ENCODE results near the gene FAT2.

Gene FAT2, protein sequence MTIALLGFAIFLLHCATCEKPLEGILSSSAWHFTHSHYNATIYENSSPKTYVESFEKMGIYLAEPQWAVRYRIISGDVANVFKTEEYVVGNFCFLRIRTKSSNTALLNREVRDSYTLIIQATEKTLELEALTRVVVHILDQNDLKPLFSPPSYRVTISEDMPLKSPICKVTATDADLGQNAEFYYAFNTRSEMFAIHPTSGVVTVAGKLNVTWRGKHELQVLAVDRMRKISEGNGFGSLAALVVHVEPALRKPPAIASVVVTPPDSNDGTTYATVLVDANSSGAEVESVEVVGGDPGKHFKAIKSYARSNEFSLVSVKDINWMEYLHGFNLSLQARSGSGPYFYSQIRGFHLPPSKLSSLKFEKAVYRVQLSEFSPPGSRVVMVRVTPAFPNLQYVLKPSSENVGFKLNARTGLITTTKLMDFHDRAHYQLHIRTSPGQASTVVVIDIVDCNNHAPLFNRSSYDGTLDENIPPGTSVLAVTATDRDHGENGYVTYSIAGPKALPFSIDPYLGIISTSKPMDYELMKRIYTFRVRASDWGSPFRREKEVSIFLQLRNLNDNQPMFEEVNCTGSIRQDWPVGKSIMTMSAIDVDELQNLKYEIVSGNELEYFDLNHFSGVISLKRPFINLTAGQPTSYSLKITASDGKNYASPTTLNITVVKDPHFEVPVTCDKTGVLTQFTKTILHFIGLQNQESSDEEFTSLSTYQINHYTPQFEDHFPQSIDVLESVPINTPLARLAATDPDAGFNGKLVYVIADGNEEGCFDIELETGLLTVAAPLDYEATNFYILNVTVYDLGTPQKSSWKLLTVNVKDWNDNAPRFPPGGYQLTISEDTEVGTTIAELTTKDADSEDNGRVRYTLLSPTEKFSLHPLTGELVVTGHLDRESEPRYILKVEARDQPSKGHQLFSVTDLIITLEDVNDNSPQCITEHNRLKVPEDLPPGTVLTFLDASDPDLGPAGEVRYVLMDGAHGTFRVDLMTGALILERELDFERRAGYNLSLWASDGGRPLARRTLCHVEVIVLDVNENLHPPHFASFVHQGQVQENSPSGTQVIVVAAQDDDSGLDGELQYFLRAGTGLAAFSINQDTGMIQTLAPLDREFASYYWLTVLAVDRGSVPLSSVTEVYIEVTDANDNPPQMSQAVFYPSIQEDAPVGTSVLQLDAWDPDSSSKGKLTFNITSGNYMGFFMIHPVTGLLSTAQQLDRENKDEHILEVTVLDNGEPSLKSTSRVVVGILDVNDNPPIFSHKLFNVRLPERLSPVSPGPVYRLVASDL (N-terminal part only)

DNA sequence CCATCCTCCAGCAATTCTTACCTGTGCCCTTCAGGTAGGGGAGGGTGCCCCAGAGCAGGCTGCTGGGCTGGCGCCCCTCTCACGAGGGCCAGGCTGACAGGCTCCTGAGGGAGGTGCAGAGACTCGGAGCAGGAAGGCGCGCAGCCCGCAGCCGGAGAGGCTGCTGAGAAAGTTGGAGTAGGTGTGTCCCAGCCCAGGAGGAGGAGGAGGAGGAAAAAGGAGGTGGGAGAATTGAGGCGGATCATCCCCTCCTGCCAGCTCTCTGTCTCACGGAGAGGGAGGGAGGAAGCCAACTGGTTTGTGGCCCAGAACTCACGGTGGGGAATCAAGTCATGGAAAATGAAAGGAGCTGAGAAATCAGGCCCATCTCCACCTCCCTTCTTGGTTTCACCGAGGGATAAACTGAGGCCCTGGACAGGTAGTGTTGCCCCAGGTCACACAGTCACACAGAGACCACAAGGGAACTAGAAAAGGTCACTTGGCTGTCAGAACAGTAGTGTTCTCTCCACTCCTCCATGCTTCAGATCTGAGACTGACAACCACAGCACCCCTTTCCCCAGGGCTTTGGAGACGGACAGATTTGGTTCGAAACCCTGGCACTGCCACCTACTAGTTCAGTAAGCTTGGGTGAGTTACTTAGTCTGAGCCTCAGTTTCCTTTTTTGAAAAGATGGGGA, at the start of gene FAT2:
Gene FAT2 (minus strand): TSS at position 188 of the 676 bp plus-strand sequence. CDS start 22,400 bp downstream, outside the sequence.
- Mint-ChIP-seq H3K9me3 (ENCODE audit: low read depth) (no peaks in the 10 kb centered on the region), H3K36me3 (no peaks in the 10 kb centered on the region), H3K4me1 (ENCODE audit: low read depth) (no peaks in the 10 kb centered on the region), H3K27ac (no peak within 1 kb of the TSS), H3K4me3 (no peak within 1 kb of the TSS), H3K27me3 (peaks cover 2% of the 10 kb centered on the region)

DNA sequence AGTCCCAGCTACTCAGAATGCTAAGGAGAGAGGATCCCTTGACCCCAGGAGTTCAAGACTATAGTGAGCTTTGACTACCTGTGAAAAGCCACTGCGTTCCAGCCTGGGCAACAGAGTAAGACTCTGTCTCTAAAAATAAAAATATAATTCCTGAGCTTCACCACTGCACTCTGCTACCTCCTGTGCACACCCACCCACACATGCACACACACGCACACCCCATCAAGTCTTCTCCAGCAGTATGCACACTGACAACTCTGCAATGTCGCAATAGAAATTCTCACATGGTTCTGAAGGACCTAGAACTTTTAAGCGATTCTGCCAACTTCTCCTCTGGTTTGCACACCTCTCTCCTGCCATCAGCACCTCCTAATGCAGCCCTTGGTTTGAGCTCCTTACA, 47.5 kb upstream of the FAT2 start:
- no peak overlapping the region for H3K4me3 Mint-ChIP-seq
- H3K27ac Mint-ChIP-seq, result no peak overlapping the region
- no peaks in the 10 kb centered on the region for H3K36me3 Mint-ChIP-seq
- no peaks in the 10 kb centered on the region for H3K9me3 Mint-ChIP-seq (ENCODE audit: low read depth)
- H3K4me1 Mint-ChIP-seq (ENCODE audit: low read depth), result peaks cover 11% of the 10 kb centered on the region
- peaks cover 2% of the 10 kb centered on the region for H3K27me3 Mint-ChIP-seq

DNA sequence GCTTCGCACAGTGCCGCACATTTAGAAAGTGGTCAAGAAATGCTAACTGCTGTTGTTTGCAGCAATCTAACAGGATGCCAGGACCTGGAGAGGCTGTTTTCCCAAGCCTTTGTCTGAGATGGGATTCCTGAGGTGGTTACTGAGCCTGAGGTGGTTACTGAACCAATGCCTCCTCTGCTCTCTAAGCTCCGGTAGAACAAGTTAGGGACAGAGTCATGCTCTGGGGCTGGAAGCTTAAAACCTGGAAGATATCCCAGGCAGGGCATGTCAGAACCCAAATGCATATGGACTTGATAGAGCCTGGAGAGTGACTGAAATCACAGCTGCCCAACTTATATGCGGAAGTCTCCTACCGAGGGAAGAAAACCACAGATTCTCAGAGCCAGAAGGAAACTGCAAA, 46.5 kb upstream of the FAT2 start:
- H3K27ac Mint-ChIP-seq, result no peak overlapping the region
- no peaks in the 10 kb centered on the region for H3K36me3 Mint-ChIP-seq
- no peaks in the 10 kb centered on the region for H3K9me3 Mint-ChIP-seq (ENCODE audit: low read depth)
- no peak overlapping the region for H3K4me3 Mint-ChIP-seq
- H3K4me1 Mint-ChIP-seq (ENCODE audit: low read depth), result peaks cover 11% of the 10 kb centered on the region
- H3K27me3 Mint-ChIP-seq, result peaks cover 2% of the 10 kb centered on the region

GRCh38 chr5:151633892-151634291, 42.8 kb upstream of the FAT2 start:
- Mint-ChIP-seq H3K4me3 (no peak overlapping the region), H3K27me3 (peaks cover 8% of the 10 kb centered on the region), H3K9me3 (ENCODE audit: low read depth) (no peaks in the 10 kb centered on the region), H3K27ac (no peak overlapping the region), H3K4me1 (ENCODE audit: low read depth) (no peaks in the 10 kb centered on the region), H3K36me3 (no peaks in the 10 kb centered on the region)

- H3K36me3 Mint-ChIP-seq, result no peaks in the 10 kb centered on the region
- H3K9me3 Mint-ChIP-seq (ENCODE audit: low read depth), result no peaks in the 10 kb centered on the region
- H3K27ac Mint-ChIP-seq, result no peak overlapping the region
- H3K4me3 Mint-ChIP-seq, result no peak overlapping the region
- H3K27me3 Mint-ChIP-seq, result peaks cover 8% of the 10 kb centered on the region
- no peaks in the 10 kb centered on the region for H3K4me1 Mint-ChIP-seq (ENCODE audit: low read depth)
Observed at GRCh38 chr5:151632941-151633340, 41.8 kb upstream of the FAT2 start.

DNA sequence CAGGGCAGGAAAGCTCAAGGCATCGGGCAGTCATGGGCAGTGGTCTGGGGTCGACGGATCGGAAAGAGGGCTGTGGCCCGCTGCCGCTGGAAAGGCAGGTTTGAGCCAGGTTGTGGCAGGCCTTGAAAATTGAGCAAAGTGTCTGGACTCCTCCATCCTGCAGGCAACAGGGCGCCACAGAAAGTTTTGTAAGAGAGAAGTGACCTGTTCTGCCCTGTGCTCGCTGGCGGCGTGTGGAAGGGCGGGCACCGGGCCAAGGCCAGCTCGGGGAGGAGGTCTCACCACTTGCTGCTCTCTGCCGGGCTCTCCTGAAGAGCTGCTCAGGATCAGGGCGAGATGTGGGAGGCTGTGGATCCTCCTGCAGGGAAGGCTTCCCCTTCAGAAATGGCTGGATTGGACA, 41.4 kb upstream of the FAT2 start:
- Mint-ChIP-seq H3K36me3 (no peaks in the 10 kb centered on the region), H3K27ac (no peak overlapping the region), H3K9me3 (ENCODE audit: low read depth) (no peaks in the 10 kb centered on the region), H3K27me3 (peaks cover 8% of the 10 kb centered on the region), H3K4me3 (no peak overlapping the region), H3K4me1 (ENCODE audit: low read depth) (no peaks in the 10 kb centered on the region)

DNA sequence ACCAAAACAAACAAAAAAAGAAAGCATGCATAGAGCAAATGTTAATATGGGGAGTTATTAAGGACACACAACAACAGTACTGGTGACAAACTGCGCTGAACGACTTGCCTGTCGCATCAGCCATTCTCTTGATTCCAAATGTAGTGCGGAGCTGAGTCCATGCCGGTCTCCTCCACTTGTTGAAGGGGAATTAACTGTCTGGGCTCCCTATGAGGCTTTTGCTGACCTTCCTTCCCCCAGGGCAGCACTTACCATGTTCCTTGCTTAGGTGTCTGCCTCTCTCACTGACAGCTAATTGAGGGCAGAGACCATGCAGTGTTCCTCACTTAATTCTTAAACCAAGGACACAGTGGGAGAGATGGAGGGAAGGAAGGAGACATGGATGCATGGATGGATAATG, 40.8 kb upstream of the FAT2 start:
- Mint-ChIP-seq H3K27me3 (peaks cover 8% of the 10 kb centered on the region), H3K36me3 (no peaks in the 10 kb centered on the region), H3K4me3 (no peak overlapping the region), H3K4me1 (ENCODE audit: low read depth) (no peaks in the 10 kb centered on the region), H3K27ac (no peak overlapping the region), H3K9me3 (ENCODE audit: low read depth) (no peaks in the 10 kb centered on the region)

- Mint-ChIP-seq H3K4me3 (no peak overlapping the region), H3K4me1 (ENCODE audit: low read depth) (no peaks in the 10 kb centered on the region), H3K27ac (no peak overlapping the region), H3K36me3 (no peaks in the 10 kb centered on the region), H3K9me3 (ENCODE audit: low read depth) (no peaks in the 10 kb centered on the region), H3K27me3 (peaks cover 6% of the 10 kb centered on the region)
Observed at GRCh38 chr5:151630088-151630487, 39.0 kb upstream of the FAT2 start.

DNA sequence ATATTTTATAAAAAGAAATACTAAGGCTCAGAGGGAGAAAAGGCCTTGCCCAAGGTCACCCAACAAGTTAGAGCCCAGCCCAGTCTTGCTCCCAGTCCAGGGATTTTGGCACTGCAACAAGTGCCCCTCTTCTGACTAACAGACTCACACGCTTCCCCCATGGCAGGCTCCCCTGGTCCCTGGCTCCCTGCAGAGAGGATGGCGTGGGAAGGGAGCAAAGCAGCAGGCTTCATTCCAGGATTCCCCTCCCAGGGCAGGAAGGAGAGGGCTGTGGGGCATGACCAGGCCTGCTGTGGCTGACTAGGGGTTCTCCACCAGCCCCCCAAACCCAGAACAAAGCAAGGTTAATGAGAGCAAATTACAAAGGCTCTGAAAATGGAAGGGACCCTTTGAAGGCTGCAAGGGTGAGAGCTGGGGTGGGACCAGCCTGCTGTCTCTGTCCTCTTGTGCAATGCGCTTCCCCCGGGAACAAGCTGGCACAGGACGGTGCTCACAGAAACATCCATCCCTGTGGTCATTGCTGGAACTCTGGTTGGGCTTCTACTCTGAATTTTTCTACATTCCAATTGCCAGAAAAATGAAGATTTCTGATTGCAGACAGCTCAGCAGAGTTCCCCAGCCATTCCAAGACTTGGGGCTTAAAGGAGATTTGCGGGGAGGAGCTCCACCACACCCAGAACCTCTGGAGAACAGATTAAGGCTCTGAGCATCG, 37.1 kb upstream of the FAT2 start:
- H3K27me3 Mint-ChIP-seq, result peaks cover 8% of the 10 kb centered on the region
- H3K36me3 Mint-ChIP-seq, result no peaks in the 10 kb centered on the region
- H3K27ac Mint-ChIP-seq, result no peak overlapping the region
- no peak overlapping the region for H3K4me3 Mint-ChIP-seq
- no peaks in the 10 kb centered on the region for H3K4me1 Mint-ChIP-seq (ENCODE audit: low read depth)
- no peaks in the 10 kb centered on the region for H3K9me3 Mint-ChIP-seq (ENCODE audit: low read depth)

DNA sequence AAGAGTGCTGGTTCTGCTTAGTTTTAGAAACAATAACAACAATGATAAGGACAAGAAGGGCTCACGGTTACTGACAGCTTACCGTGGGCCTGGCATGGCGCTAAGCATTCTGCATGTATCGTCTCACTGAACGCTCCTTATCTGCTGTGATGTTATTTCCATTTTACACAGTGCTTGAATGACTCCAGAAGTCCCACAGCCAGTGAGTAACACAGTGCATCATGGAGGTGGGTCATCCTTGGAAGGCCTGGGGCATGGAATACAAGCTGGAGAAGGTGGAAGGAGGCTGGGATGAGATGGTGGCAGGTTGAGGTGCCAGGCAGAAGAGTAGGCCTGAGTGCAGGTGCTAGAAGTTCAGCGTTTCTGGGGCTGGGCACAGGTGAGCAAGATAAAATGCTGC, 36.5 kb upstream of the FAT2 start:
- Mint-ChIP-seq H3K36me3 (no peaks in the 10 kb centered on the region), H3K4me1 (ENCODE audit: low read depth) (no peaks in the 10 kb centered on the region), H3K27ac (no peak overlapping the region), H3K4me3 (no peak overlapping the region), H3K9me3 (ENCODE audit: low read depth) (no peaks in the 10 kb centered on the region), H3K27me3 (peaks cover 8% of the 10 kb centered on the region)

GRCh38 chr5:151625285-151625684, 34.2 kb upstream of the FAT2 start:
- Mint-ChIP-seq H3K27ac (no peak overlapping the region), H3K4me1 (ENCODE audit: low read depth) (no peaks in the 10 kb centered on the region), H3K4me3 (no peak overlapping the region), H3K36me3 (no peaks in the 10 kb centered on the region), H3K27me3 (peaks cover 6% of the 10 kb centered on the region), H3K9me3 (ENCODE audit: low read depth) (no peaks in the 10 kb centered on the region)

DNA sequence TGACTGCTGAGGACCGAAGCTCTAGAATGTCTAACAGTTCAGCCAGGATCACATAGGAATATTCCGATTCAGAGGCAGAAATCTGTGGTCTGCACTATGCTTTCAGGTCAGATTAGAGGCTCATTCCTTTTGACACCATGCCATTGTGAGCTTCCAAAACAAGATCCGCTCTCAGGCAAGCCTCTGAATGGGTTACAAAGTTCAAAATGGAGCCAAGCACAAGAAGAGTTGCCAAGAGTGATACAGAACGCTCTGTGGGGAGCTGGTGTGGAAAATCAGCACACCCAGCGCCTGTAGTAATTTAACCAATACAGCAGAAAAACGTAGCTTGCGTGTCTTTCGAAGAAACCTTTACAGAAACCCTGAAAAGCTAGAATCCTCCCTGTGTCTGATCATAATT, 33.3 kb upstream of the FAT2 start:
- peaks cover 4% of the 10 kb centered on the region for H3K27me3 Mint-ChIP-seq
- H3K9me3 Mint-ChIP-seq (ENCODE audit: low read depth), result no peaks in the 10 kb centered on the region
- H3K27ac Mint-ChIP-seq, result no peak overlapping the region
- no peaks in the 10 kb centered on the region for H3K36me3 Mint-ChIP-seq
- no peak overlapping the region for H3K4me3 Mint-ChIP-seq
- no peaks in the 10 kb centered on the region for H3K4me1 Mint-ChIP-seq (ENCODE audit: low read depth)

DNA sequence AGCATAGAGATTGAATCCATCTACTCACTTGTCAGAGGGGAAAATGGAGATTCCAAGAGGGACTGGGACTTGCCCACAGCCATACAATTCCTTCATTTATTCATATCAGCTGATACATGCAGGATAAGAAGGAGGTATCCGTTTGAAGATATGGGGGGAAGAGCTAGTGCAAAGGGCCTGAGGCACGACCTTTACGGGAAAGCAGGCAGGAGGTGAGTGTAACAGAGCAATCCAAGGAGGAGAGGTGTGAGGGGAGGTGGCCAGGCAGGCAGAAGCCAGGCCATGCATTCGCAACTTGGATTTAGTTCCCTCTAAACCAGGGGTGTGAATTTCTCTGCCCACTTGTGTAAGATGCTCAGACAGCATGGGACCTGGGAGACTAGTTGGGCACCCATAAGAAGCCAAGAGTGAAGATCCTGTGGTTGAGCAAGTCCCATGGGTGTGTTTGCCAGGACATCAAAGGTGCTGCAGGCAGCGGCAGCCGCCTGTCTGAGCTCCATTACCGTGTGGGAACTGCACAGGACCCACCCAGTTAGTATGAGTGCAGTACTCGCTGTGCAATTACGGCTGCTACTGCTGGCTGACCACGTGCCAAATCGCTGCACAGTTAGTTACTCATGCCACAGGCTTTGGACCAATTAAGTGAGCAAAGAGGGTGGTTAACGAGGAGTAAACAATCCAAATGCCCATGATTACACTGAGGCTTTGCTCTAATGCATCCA, 31.4 kb upstream of the FAT2 start:
- H3K4me1 Mint-ChIP-seq (ENCODE audit: low read depth), result no peaks in the 10 kb centered on the region
- H3K9me3 Mint-ChIP-seq (ENCODE audit: low read depth), result no peaks in the 10 kb centered on the region
- no peak overlapping the region for H3K4me3 Mint-ChIP-seq
- H3K27me3 Mint-ChIP-seq, result peaks cover 4% of the 10 kb centered on the region
- H3K27ac Mint-ChIP-seq, result no peak overlapping the region
- H3K36me3 Mint-ChIP-seq, result no peaks in the 10 kb centered on the region
